GM23248 (cell line): Measurements from ENCODE around the gene GNLY.

Experiments
- EZH2 ChIP-seq: fragments of 200-600 bp; sonication (generic); IDR thresholded peaks from 2 replicates; pipeline ENCODE4 v1.6.1; 2018; ENCODE audit warnings: antibody characterized with exemption, mild to moderate bottlenecking; ENCODE audit not compliant: insufficient read depth, poor library complexity, severe bottlenecking
- EZH2phosphoT487 ChIP-seq: fragments of 200-600 bp; sonication (generic); IDR thresholded peaks from 2 replicates; pipeline ENCODE4 v1.6.1; 2018; ENCODE audit warnings: antibody characterized with exemption, moderate library complexity, mild to moderate bottlenecking, low read depth; ENCODE audit not compliant: insufficient read depth

DNA sequence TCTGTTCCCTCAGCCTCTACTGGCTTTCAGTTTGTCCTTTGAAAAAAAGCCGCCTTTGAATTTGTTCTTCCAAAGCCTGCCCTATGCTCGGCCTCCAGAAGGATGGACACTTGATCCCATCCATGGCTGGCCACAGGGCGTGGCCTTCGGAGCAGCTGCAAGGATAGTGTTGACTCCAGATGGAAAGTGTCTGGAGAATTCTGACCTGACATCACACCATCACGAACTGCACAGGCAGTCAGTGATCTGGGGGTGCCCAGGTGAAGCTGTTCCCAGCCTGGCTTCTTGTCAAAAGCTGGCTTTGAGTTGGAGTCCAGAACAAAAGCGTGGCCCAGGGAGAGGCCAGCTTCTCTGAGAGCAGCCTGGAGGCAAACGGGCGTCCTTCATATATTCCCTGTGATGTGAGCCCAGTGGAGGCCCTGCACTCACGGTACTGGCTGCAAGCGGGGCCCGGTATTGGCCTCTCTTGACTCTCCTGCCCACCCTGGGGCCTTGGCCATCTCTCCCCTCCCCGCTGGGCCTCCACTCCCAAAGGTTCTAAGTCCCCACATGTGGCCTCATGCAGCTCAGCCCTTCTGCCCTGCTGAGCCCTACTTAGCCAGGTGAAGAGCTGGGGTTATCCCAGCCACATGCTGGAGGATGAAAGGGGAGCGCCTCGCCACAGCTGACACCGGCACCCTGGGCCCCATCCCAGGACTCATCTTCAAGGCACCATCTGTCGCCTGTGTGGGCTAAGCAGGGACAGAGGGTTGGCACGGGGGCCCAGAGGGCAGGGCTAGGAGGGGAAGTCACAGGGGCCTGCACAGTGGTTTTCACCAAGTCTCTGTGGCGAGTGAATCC is 39.2 kb downstream of the GNLY start:
- no peak for TF ChIP-seq EZH2
- TF ChIP-seq EZH2phosphoT487 = no peak
